C4-2B (cell line): ENCODE data around the gene ZNF536.

Source experiments
- H3K27ac ChIP-seq: fragments of 450-650 bp; 2 replicates; pipeline ENCODE4 v1.5.1; 2017
- CTCF ChIP-seq: fragments of 450-650 bp; conservative IDR thresholded peaks from 2 replicates; pipeline ENCODE4 v1.5.1; 2017; ENCODE audit warnings: mild to moderate bottlenecking
- ZFX ChIP-seq: fragments of 450-650 bp; IDR thresholded peaks from 2 replicates; pipeline ENCODE4 v1.6.1; 2017

ZNF536 gene

GRCh38 chr19:30338041-30338456 is 34.1 kb upstream of the ZNF536 start:
- TF ChIP-seq ZFX (no peak), CTCF (no peak)
- H3K27ac ChIP-seq = no peak overlapping the region

- TF ChIP-seq CTCF = no peak
- no peak for TF ChIP-seq ZFX
- no peak overlapping the region for H3K27ac ChIP-seq
Measured at GRCh38 chr19:30338878-30339623, 33.1 kb upstream of the ZNF536 start.

- TF ChIP-seq CTCF = no peak
- no peak overlapping the region for H3K27ac ChIP-seq
Measured at GRCh38 chr19:30339624-30340525, 32.3 kb upstream of the ZNF536 start.

- H3K27ac ChIP-seq = no peak overlapping the region
- no peak for TF ChIP-seq ZFX
- no peak for TF ChIP-seq CTCF
Measured at GRCh38 chr19:30340771-30341561, 31.2 kb upstream of the ZNF536 start.

- H3K27ac ChIP-seq = no peak overlapping the region
- TF ChIP-seq CTCF = no peak
- TF ChIP-seq ZFX = no peak
Measured at GRCh38 chr19:30341611-30342201, 30.5 kb upstream of the ZNF536 start.

- H3K27ac ChIP-seq = no peak overlapping the region
- TF ChIP-seq ZFX (no peak), CTCF (no peak)
Measured at GRCh38 chr19:30342901-30343300, 29.3 kb upstream of the ZNF536 start.
